GM12892 (cell line): Measurements from ENCODE around the gene MALAT1.

Source experiments
- DNase-seq: peaks from one replicate; pipeline ENCODE4 v3.0.0; 2011; ENCODE audit not compliant: insufficient read length
- FAIRE-seq: peaks from 2 replicates; lab custom pipeline; 2011; peaks lifted over from hg19 to GRCh38; lab: Jason Lieb, UNC
- POLR2A ChIP-seq: IDR thresholded peaks from 2 replicates; pipeline ENCODE4 v1.6.1; 2011; ENCODE audit warnings: low read depth, low read length, control low read depth
- POLR2AphosphoS5 ChIP-seq: IDR thresholded peaks from 2 replicates; pipeline ENCODE4 v1.6.1; 2011; ENCODE audit warnings: low read depth, low read length, control low read depth
- TAF1 ChIP-seq: IDR thresholded peaks from 2 replicates; pipeline ENCODE4 v1.6.1; 2011; ENCODE audit warnings: low read depth, mild to moderate bottlenecking, control low read depth, low read length, borderline replicate concordance

The MALAT1 gene

DNA sequence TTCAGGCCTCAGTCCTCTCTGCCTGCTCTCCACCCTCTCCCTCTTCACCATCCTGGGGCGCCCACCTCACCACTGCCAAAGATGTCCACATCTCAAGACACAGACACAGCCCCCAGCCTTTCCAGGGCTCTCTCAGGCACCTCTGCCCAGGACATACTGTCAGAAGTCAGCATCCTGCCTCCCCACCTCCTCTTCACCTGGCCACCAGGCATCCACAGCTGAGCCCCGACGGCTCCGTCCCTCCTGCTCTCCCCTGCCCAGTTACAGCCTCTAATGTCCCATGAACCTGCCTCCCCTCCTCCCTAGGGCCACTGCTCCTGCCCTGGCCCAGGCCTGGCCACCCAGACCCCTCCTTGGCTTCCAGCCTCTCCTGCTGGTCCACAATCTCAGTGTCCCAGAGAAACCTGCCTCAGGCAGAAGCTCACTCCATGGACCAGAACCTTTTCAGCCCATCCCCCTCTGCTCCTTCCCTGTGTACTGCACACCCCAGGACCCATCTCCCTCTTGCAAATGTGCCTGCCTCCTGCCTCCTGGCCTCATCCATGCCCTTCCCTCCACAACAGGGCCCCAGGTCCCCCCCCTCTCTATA, 56.1 kb downstream of the MALAT1 start:
- FAIRE-seq (no peak), DNase-seq (no peak)
- TF ChIP-seq POLR2A (no peak), TAF1 (no peak), POLR2AphosphoS5 (no peak)

DNA sequence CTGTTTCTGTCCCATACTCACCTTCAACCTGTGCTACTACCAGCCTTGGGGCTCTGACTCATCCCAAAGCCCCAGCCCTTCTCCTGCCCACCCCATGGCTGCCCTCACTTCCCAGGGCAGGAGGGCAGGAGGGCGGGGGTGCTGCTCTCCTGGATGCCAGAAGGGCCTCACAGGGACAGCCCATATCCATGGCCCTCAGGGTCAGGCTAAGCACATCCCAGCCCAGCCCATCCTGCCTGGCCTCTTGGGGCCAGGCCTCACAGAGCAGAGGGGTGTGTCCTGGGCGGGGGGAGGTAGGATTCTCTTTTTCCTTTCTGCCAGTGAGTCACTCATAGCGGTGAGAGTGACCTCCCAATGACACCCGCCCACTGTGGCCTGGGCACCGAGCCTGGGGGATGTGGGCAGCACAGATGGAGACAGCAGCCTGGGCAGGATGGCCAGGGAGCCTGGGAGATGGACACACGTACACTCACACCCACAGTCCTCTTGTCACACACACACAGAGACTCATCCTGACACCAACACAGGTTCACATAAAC, 56.9 kb downstream of the MALAT1 start:
- TF ChIP-seq POLR2AphosphoS5 (no peak), TAF1 (no peak), POLR2A (no peak)
- DNase-seq (no peak), FAIRE-seq (no peak)
